Osteoblast (primary cell): ENCODE results near the gene ARL5C. TPM values are rescaled to one million over a fixed set of nuclear protein-coding genes. Genes with fewer than 3 reads are reported as not detected.

Experiments used
- DNase-seq: peaks from one replicate; pipeline ENCODE4 v3.0.0; 2011; ENCODE audit warnings: low spot score, mixed read lengths; ENCODE audit not compliant: insufficient read length; ENCODE audit errors: missing footprints
- H2AFZ ChIP-seq: 2 replicates; pipeline ENCODE4 v1.6.0; 2011; ENCODE audit warnings: mild to moderate bottlenecking, low read length
- H3K27ac ChIP-seq: 2 replicates; pipeline ENCODE4 v1.5.1; 2011; ENCODE audit warnings: mild to moderate bottlenecking, low read depth, low read length, moderate library complexity
- H3K27me3 ChIP-seq: 2 replicates; pipeline ENCODE4 v1.6.0; 2012; ENCODE audit warnings: mild to moderate bottlenecking, control low read depth, inconsistent platforms, low read length, moderate library complexity; ENCODE audit not compliant: insufficient read depth
- H3K36me3 ChIP-seq: 2 replicates; pipeline ENCODE4 v1.5.1; 2011; ENCODE audit warnings: mild to moderate bottlenecking, low read length, control low read depth, moderate library complexity; ENCODE audit not compliant: insufficient read depth
- H3K4me1 ChIP-seq: 2 replicates; pipeline ENCODE4 v1.5.1; 2011; ENCODE audit warnings: mild to moderate bottlenecking, low read length, control low read depth, moderate library complexity; ENCODE audit not compliant: insufficient read depth
- H3K4me2 ChIP-seq: 2 replicates; pipeline ENCODE4 v1.6.0; 2011; ENCODE audit warnings: mild to moderate bottlenecking, low read length; ENCODE audit not compliant: insufficient read depth
- H3K4me3 ChIP-seq: fragments of 200-600 bp; sonication (generic); 3 replicates; pipeline ENCODE4 v1.5.1; 2012; ENCODE audit warnings: mild to moderate bottlenecking, low read length, inconsistent platforms; ENCODE audit not compliant: insufficient read depth
- H3K79me2 ChIP-seq: 2 replicates; pipeline ENCODE4 v1.6.0; 2012; ENCODE audit warnings: mild to moderate bottlenecking, low read length, control low read depth, inconsistent platforms; ENCODE audit not compliant: insufficient read depth
- H3K9me3 ChIP-seq: 2 replicates; pipeline ENCODE4 v1.5.1; 2011; ENCODE audit warnings: low read depth, low read length, control low read depth
- H4K20me1 ChIP-seq: 2 replicates; pipeline ENCODE4 v1.6.0; 2012; ENCODE audit warnings: mild to moderate bottlenecking, low read length, control low read depth; ENCODE audit not compliant: insufficient read depth
- total RNA-seq: library from RNA; depleted of rRNA; stranded (reverse); fragments of >200 nt; gene quantifications from 2 replicates; pipeline ENCODE4 v1.2.3, GENCODE V29; 2012
- TF ChIP-seq, protein P1 (sequence below): IDR thresholded peaks from 2 replicates; pipeline ENCODE4 v1.5.1; 2011; ENCODE audit warnings: mild to moderate bottlenecking, low read depth, low read length, moderate library complexity; ENCODE audit errors: extremely low read depth

ARL5C gene
- total RNA-seq, 1 donor: not detected

GRCh38 chr17:39181303-39181702 is 15.3 kb upstream of the ARL5C start:
- Histone ChIP-seq H3K4me3 (no peak overlapping the region), H3K36me3 (peaks cover 39% of the 10 kb centered on the region), H4K20me1 (peaks cover 10% of the 10 kb centered on the region), H3K79me2 (no peaks in the 10 kb centered on the region), H3K27ac (no peak overlapping the region), H3K4me1 (peaks cover 6% of the 10 kb centered on the region), H3K4me2 (no peak overlapping the region), H3K9me3 (no peaks in the 10 kb centered on the region), H3K27me3 (no peaks in the 10 kb centered on the region), H2AFZ (no peak overlapping the region)
- TF ChIP-seq, protein P1, sequence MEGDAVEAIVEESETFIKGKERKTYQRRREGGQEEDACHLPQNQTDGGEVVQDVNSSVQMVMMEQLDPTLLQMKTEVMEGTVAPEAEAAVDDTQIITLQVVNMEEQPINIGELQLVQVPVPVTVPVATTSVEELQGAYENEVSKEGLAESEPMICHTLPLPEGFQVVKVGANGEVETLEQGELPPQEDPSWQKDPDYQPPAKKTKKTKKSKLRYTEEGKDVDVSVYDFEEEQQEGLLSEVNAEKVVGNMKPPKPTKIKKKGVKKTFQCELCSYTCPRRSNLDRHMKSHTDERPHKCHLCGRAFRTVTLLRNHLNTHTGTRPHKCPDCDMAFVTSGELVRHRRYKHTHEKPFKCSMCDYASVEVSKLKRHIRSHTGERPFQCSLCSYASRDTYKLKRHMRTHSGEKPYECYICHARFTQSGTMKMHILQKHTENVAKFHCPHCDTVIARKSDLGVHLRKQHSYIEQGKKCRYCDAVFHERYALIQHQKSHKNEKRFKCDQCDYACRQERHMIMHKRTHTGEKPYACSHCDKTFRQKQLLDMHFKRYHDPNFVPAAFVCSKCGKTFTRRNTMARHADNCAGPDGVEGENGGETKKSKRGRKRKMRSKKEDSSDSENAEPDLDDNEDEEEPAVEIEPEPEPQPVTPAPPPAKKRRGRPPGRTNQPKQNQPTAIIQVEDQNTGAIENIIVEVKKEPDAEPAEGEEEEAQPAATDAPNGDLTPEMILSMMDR: no peak
- DNase-seq: peak; percentile 37

- Histone ChIP-seq H3K36me3 (peaks cover 42% of the 10 kb centered on the region), H3K4me3 (no peak overlapping the region), H3K27ac (no peak overlapping the region), H3K27me3 (no peaks in the 10 kb centered on the region), H3K4me1 (peaks cover 6% of the 10 kb centered on the region), H3K79me2 (no peaks in the 10 kb centered on the region), H2AFZ (no peak overlapping the region), H4K20me1 (peaks cover 18% of the 10 kb centered on the region), H3K4me2 (no peak overlapping the region), H3K9me3 (no peaks in the 10 kb centered on the region)
- peak; percentile 88 for DNase-seq
- TF ChIP-seq, protein P1: no peak
These were observed 12.6 kb upstream of the ARL5C start for GRCh38 chr17:39178536-39178935.

DNA sequence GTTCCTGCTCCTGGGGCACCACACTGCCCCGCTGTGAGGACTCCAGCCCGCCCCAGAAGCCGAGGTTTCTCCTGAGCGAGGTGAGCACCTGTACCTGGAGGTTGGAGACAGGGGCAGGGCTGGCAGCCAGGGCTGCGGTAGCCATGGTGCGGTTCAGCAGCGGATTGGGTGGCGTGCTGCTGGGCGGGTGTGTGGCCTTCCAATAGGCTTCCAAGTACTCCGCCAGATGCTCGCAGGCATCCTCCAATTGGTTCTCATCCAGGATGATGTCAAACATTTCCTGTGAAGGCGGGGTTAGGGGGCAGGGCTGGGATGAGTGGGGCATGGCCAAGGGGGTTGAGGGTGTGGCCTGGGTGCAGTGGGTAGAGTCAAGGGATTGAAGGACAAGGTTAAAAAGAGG is 11.3 kb upstream of the ARL5C start:
- peak; percentile 54 for DNase-seq
- peaks cover 18% of the 10 kb centered on the region for H4K20me1 ChIP-seq
- TF ChIP-seq, protein P1: no peak

DNA sequence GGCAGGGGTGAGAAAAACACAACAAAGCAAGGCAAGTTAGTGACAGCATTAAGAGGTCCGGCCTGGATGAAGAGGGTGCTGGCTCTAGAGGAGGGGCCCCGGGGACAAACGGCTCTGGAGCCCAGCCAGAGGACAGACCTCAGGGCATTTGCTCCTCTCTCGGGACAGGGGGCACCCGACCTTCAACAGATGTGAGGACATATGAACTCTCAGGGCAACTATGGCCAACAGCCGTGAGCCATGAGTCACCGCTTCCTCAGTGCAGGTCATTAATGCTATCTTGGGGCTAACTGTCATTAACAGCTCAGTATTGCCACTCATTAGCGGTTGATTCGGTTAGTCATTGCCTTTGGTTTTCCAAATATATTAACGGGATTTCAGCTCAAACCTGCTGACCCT is 9.7 kb upstream of the ARL5C start:
- TF ChIP-seq, protein P1: no peak
- H2AFZ ChIP-seq: no peak overlapping the region

More for the DNA sequence above, 11.3 kb upstream of the ARL5C start:
- Histone ChIP-seq H3K79me2 (no peaks in the 10 kb centered on the region), H3K36me3 (peaks cover 33% of the 10 kb centered on the region), H3K27ac (no peak overlapping the region), H3K9me3 (no peaks in the 10 kb centered on the region), H3K4me3 (no peak overlapping the region), H3K27me3 (no peaks in the 10 kb centered on the region), H3K4me1 (peaks cover 6% of the 10 kb centered on the region), H2AFZ (no peak overlapping the region), H3K4me2 (no peak overlapping the region)

More for the DNA sequence above, 9.7 kb upstream of the ARL5C start:
- peaks cover 31% of the 10 kb centered on the region for H3K36me3 ChIP-seq
- peaks cover 6% of the 10 kb centered on the region for H3K4me1 ChIP-seq
- no peak overlapping the region for H3K4me3 ChIP-seq
- no peaks in the 10 kb centered on the region for H3K27me3 ChIP-seq
- H3K4me2 ChIP-seq: no peak overlapping the region
- peak; percentile 52 for DNase-seq
- no peaks in the 10 kb centered on the region for H3K79me2 ChIP-seq
- H3K27ac ChIP-seq: no peak overlapping the region
- no peaks in the 10 kb centered on the region for H3K9me3 ChIP-seq
- peaks cover 18% of the 10 kb centered on the region for H4K20me1 ChIP-seq
